GM18505 (cell line): Measurements from ENCODE around the gene FGGY.
"Not testable (repeated sequence)": the region's sequence is repeated elsewhere in the genome, so short reads cannot be mapped to it uniquely, and the experiment has no call there.

Experiments
- ATAC-seq: cut with Tn5 transposase; IDR thresholded peaks from one replicate; pipeline ENCODE4 v1.9.1; 2021; ENCODE audit not compliant: unreplicated experiment
- POLR2A ChIP-seq: IDR thresholded peaks from 4 replicates; pipeline ENCODE4 v1.6.1; 2011; ENCODE audit warnings: borderline replicate concordance; ENCODE audit not compliant: insufficient read depth, insufficient read length; ENCODE audit errors: extremely low read depth

Gene FGGY

GRCh38 chr1:59601811-59602210, 304.9 kb downstream of the FGGY start:
- TF ChIP-seq POLR2A, result no peak
- ATAC-seq, result no peak

GRCh38 chr1:59604191-59604590, 307.3 kb downstream of the FGGY start:
- no peak for ATAC-seq
- TF ChIP-seq POLR2A, result no peak

GRCh38 chr1:59605184-59605583, 308.3 kb downstream of the FGGY start:
- TF ChIP-seq POLR2A, result no peak
- ATAC-seq, result no peak

GRCh38 chr1:59605761-59606160, 308.9 kb downstream of the FGGY start:
- TF ChIP-seq POLR2A, result no peak
- no peak for ATAC-seq

GRCh38 chr1:59609245-59609644, 312.4 kb downstream of the FGGY start:
- TF ChIP-seq POLR2A, result no peak
- no peak for ATAC-seq

- ATAC-seq, result not testable (repeated sequence)
Measured at GRCh38 chr1:59610499-59610898, 313.6 kb downstream of the FGGY start.

- no peak for ATAC-seq
- TF ChIP-seq POLR2A, result no peak
Measured at GRCh38 chr1:59617434-59617833, 320.5 kb downstream of the FGGY start.

GRCh38 chr1:59619557-59619956, 322.7 kb downstream of the FGGY start:
- no peak for ATAC-seq
- TF ChIP-seq POLR2A, result no peak

- TF ChIP-seq POLR2A, result no peak
- ATAC-seq, result no peak
Measured at GRCh38 chr1:59625384-59625783, 328.5 kb downstream of the FGGY start.

- ATAC-seq, result no peak
- TF ChIP-seq POLR2A, result no peak
Measured at GRCh38 chr1:59631561-59632255, 334.8 kb downstream of the FGGY start.

- no peak for TF ChIP-seq POLR2A
- no peak for ATAC-seq
Measured at GRCh38 chr1:59635097-59635496, 338.2 kb downstream of the FGGY start.

GRCh38 chr1:59638231-59638711, 341.4 kb downstream of the FGGY start:
- no peak for TF ChIP-seq POLR2A
- ATAC-seq, result no peak

- TF ChIP-seq POLR2A, result no peak
Measured at GRCh38 chr1:59639266-59639665, 342.4 kb downstream of the FGGY start.

GRCh38 chr1:59640851-59641250, 344.0 kb downstream of the FGGY start:
- no peak for TF ChIP-seq POLR2A
- ATAC-seq, result no peak

More at GRCh38 chr1:59639266-59639665, 342.4 kb downstream of the FGGY start:
- no peak for ATAC-seq

GRCh38 chr1:59641836-59642235, 344.9 kb downstream of the FGGY start:
- no peak for ATAC-seq
- TF ChIP-seq POLR2A, result no peak
